ENCODE results near the gene SETD1B.
"Not testable (repeated sequence)": the region's sequence is repeated elsewhere in the genome, so short reads cannot be mapped to it uniquely, and the experiment has no call there.

Gene SETD1B

GRCh38 chr12:121781484-121781997 lies 22.3 kb upstream of the SETD1B start:
- peak in 1 of 2 experiments; percentile 25 for DNase-seq

GRCh38 chr12:121781998-121782979 lies 21.5 kb upstream of the SETD1B start:
- no peak for DNase-seq

- DNase-seq = peak in 1 of 2 experiments; percentile 21
These were observed 20.0 kb upstream of the SETD1B start for GRCh38 chr12:121783766-121784165.

GRCh38 chr12:121784460-121784859 lies 19.3 kb upstream of the SETD1B start:
- DNase-seq = no peak

GRCh38 chr12:121786440-121786825 lies 17.4 kb upstream of the SETD1B start:
- DNase-seq = no peak

- no peak for DNase-seq
These were observed 16.5 kb upstream of the SETD1B start for GRCh38 chr12:121787063-121788025.

- no peak for DNase-seq
These were observed 15.5 kb upstream of the SETD1B start for GRCh38 chr12:121788176-121788818.

GRCh38 chr12:121789233-121789781 lies 14.5 kb upstream of the SETD1B start:
- DNase-seq = no peak

- DNase-seq = no peak
These were observed 13.7 kb upstream of the SETD1B start for GRCh38 chr12:121789800-121790728.

- not testable (repeated sequence) for DNase-seq
These were observed 13.0 kb upstream of the SETD1B start for GRCh38 chr12:121790785-121791184.

GRCh38 chr12:121791671-121792551 lies 11.9 kb upstream of the SETD1B start:
- DNase-seq = no peak

- DNase-seq = no peak
These were observed 11.0 kb upstream of the SETD1B start for GRCh38 chr12:121792607-121793439.

- DNase-seq = peak in 1 of 2 experiments; percentile 63
These were observed 10.4 kb upstream of the SETD1B start, which contains the start of gene RHOF for GRCh38 chr12:121793440-121793837. Gene RHOF, minus strand, starts transcription at chr12:121793688. Its CDS starts 55 bp downstream, at chr12:121793633.

- DNase-seq = peak; percentile 58 to 90
These were observed 9.8 kb upstream of the SETD1B start for GRCh38 chr12:121793838-121794533.

- peak in 1 of 2 experiments; percentile 51 for DNase-seq
These were observed 9.2 kb upstream of the SETD1B start for GRCh38 chr12:121794534-121795033.

- peak; percentile 68 to 86 for DNase-seq
These were observed 8.5 kb upstream of the SETD1B start for GRCh38 chr12:121795034-121795968.

All from NCI-H526 (cell line).